ENCODE data around the gene HAL.

GRCh38 chr12:96034621-96035282, 38.6 kb upstream of the HAL start:
- TF ChIP-seq MLX (CRISPR knock-in tag; IDR thresholded peaks at IDR 0.05) = no peak
- TF ChIP-seq CTCF (IDR thresholded peaks at IDR 0.05) = no peak
- TF ChIP-seq CBFB (CRISPR knock-in tag; IDR thresholded peaks at IDR 0.05; ENCODE audit: low read depth) = no peak
- TF ChIP-seq ATF6 (CRISPR knock-in tag; IDR thresholded peaks at IDR 0.05) = no peak
- no peak for TF ChIP-seq IRF2 (CRISPR knock-in tag; IDR thresholded peaks at IDR 0.05; ENCODE audit: borderline replicate concordance, low read depth)
- no peak for TF ChIP-seq ZNF138 (CRISPR knock-in tag; conservative IDR thresholded peaks at IDR 0.05)
- no peak for TF ChIP-seq ETV6 (CRISPR knock-in tag; IDR thresholded peaks at IDR 0.05)

Data from WTC11 (cell line).